H9 (cell line): ENCODE measurements around the gene EXOC2. TPM values are rescaled to one million over a fixed set of nuclear protein-coding genes. Genes with fewer than 3 reads are reported as not detected.

Experiments used
- DNase-seq: peaks from one replicate; pipeline ENCODE4 v3.0.0-alpha.2; 2017
- H2AFZ ChIP-seq: one replicate; pipeline ENCODE4 v1.6.1; 2013; ENCODE audit warnings: mild to moderate bottlenecking, low read length, control low read depth, moderate library complexity
- H2AK5ac ChIP-seq: 2 replicates; pipeline ENCODE4 v1.6.1; 2013; ENCODE audit warnings: low read length, control low read depth, mixed read lengths; ENCODE audit not compliant: insufficient read length
- H2BK120ac ChIP-seq: one replicate; pipeline ENCODE4 v1.6.1; 2013; ENCODE audit warnings: low read depth, mild to moderate bottlenecking, low read length, control low read depth, inconsistent platforms; ENCODE audit not compliant: poor library complexity, severe bottlenecking
- H2BK12ac ChIP-seq: 2 replicates; pipeline ENCODE4 v1.6.1; 2013; ENCODE audit warnings: low read length, control low read depth, mixed read lengths, low read depth; ENCODE audit not compliant: insufficient read length
- H2BK15ac ChIP-seq: 2 replicates; pipeline ENCODE4 v1.6.1; 2013; ENCODE audit warnings: low read depth, low read length, control low read depth
- H2BK20ac ChIP-seq: one replicate; pipeline ENCODE4 v1.6.1; 2013; ENCODE audit warnings: low read depth, mild to moderate bottlenecking, low read length, control low read depth, inconsistent platforms; ENCODE audit not compliant: poor library complexity, severe bottlenecking
- H2BK5ac ChIP-seq: 2 replicates; pipeline ENCODE4 v1.6.1; 2013; ENCODE audit warnings: low read length, control low read depth, mixed read lengths; ENCODE audit not compliant: insufficient read length
- H3K14ac ChIP-seq: 2 replicates; pipeline ENCODE4 v1.6.1; 2013; ENCODE audit warnings: low read length, control low read depth; ENCODE audit not compliant: insufficient read depth
- H3K18ac ChIP-seq: 2 replicates; pipeline ENCODE4 v1.6.1; 2013; ENCODE audit warnings: low read depth, mild to moderate bottlenecking, mixed read lengths, low read length, control low read depth; ENCODE audit not compliant: insufficient read length
- H3K23ac ChIP-seq: 2 replicates; pipeline ENCODE4 v1.6.1; 2013; ENCODE audit warnings: low read length, control low read depth, mixed read lengths, low read depth; ENCODE audit not compliant: insufficient read length
- H3K23me2 ChIP-seq: 2 replicates; pipeline ENCODE4 v1.6.1; 2013; ENCODE audit warnings: low read depth, mild to moderate bottlenecking, mixed read lengths, low read length, control low read depth; ENCODE audit not compliant: insufficient read length, poor library complexity, severe bottlenecking
- H3K27ac ChIP-seq: 2 replicates; pipeline ENCODE4 v1.5.1; 2013; ENCODE audit warnings: low read length, control low read depth, mixed read lengths, low read depth; ENCODE audit not compliant: insufficient read length
- H3K27me3 ChIP-seq: 2 replicates; pipeline ENCODE4 v1.6.1; 2013; ENCODE audit warnings: low read length, control low read depth, inconsistent platforms; ENCODE audit not compliant: insufficient read depth
- H3K4ac ChIP-seq: 2 replicates; pipeline ENCODE4 v1.6.1; 2013; ENCODE audit warnings: low read depth, mild to moderate bottlenecking, control low read depth, inconsistent platforms, low read length, moderate library complexity
- H3K4me1 ChIP-seq: 2 replicates; pipeline ENCODE4 v1.6.1; 2013; ENCODE audit warnings: low read length, control low read depth, inconsistent platforms; ENCODE audit not compliant: insufficient read depth
- H3K4me2 ChIP-seq: 2 replicates; pipeline ENCODE4 v1.6.1; 2013; ENCODE audit warnings: low read length, control low read depth, mixed read lengths; ENCODE audit not compliant: insufficient read length, insufficient read depth
- H3K56ac ChIP-seq: 2 replicates; pipeline ENCODE4 v1.6.1; 2013; ENCODE audit warnings: low read depth, mild to moderate bottlenecking, mixed read lengths, low read length, control low read depth; ENCODE audit not compliant: insufficient read length
- H3K79me1 ChIP-seq: 2 replicates; pipeline ENCODE4 v1.6.1; 2013; ENCODE audit warnings: low read depth, mild to moderate bottlenecking, moderate library complexity, low read length, control low read depth, inconsistent platforms; ENCODE audit not compliant: insufficient read depth, poor library complexity, severe bottlenecking
- H3K79me2 ChIP-seq: 2 replicates; pipeline ENCODE4 v1.6.1; 2013; ENCODE audit warnings: low read length, control low read depth, inconsistent platforms; ENCODE audit not compliant: insufficient read depth
- H3K9ac ChIP-seq: 2 replicates; pipeline ENCODE4 v1.6.1; 2013; ENCODE audit warnings: low read length, control low read depth, mixed read lengths; ENCODE audit not compliant: insufficient read length; ENCODE audit errors: extremely low read depth
- H3K9me3 ChIP-seq: one replicate; pipeline ENCODE4 v1.6.1; 2013; ENCODE audit warnings: low read depth, low read length, inconsistent platforms; ENCODE audit not compliant: control insufficient read depth
- H3T11ph ChIP-seq: one replicate; pipeline ENCODE4 v1.6.1; 2013; ENCODE audit warnings: mild to moderate bottlenecking, low read length, control low read depth, inconsistent platforms
- H4K20me1 ChIP-seq: one replicate; pipeline ENCODE4 v1.6.1; 2013; ENCODE audit not compliant: control insufficient read depth, insufficient read length, insufficient read depth
- H4K5ac ChIP-seq: 2 replicates; pipeline ENCODE4 v1.6.1; 2013; ENCODE audit warnings: low read depth, mild to moderate bottlenecking, mixed read lengths, low read length, control low read depth; ENCODE audit not compliant: insufficient read length
- H4K8ac ChIP-seq: replicated peaks from 2 replicates; pipeline ENCODE4 v1.6.1; 2013; ENCODE audit warnings: low read length, control low read depth, mixed read lengths, low read depth; ENCODE audit not compliant: insufficient read length
- H4K91ac ChIP-seq: 2 replicates; pipeline ENCODE4 v1.6.1; 2013; ENCODE audit warnings: low read depth, mild to moderate bottlenecking, moderate library complexity, mixed read lengths, low read length, control low read depth; ENCODE audit not compliant: insufficient read length
- H3K27ac Mint-ChIP-seq, 3 experiments: 2 replicates in 2 of 3; 3 replicates in 1 of 3; pipeline ENCODE4 v1.8.0; 2020 to 2021; ENCODE audit warnings: mixed read lengths in 3 of 3, mild to moderate bottlenecking in 1 of 3, moderate library complexity in 1 of 3
- H3K27me3 Mint-ChIP-seq: 2 replicates; pipeline ENCODE4 v1.8.0; 2021; ENCODE audit warnings: low read depth, mild to moderate bottlenecking, moderate library complexity, mixed read lengths
- H3K36me3 Mint-ChIP-seq, 3 experiments: 2 replicates in 2 of 3; 3 replicates in 1 of 3; pipeline ENCODE4 v1.8.0; 2020 to 2021; ENCODE audit warnings: low read depth in 3 of 3, mixed read lengths in 3 of 3; ENCODE audit not compliant: insufficient read depth in 1 of 3
- H3K4me1 Mint-ChIP-seq, 2 experiments: 2 replicates each; pipeline ENCODE4 v1.8.0; 2020; ENCODE audit warnings: mixed read lengths in 2 of 2
- H3K4me3 Mint-ChIP-seq, 2 experiments: 2 replicates in 1 of 2; 3 replicates in 1 of 2; pipeline ENCODE4 v1.8.0; 2020 to 2021; ENCODE audit warnings: mild to moderate bottlenecking in 2 of 2, mixed read lengths in 2 of 2, moderate library complexity in 1 of 2
- H3K9me3 Mint-ChIP-seq, 2 experiments: 2 replicates in 1 of 2; 3 replicates in 1 of 2; pipeline ENCODE4 v1.8.0; 2020; ENCODE audit warnings: mild to moderate bottlenecking in 2 of 2, mixed read lengths in 2 of 2, moderate library complexity in 1 of 2
- CTCF ChIP-seq: fragments of 200-600 bp; sonication (generic); conservative IDR thresholded peaks from 3 replicates; pipeline ENCODE4 v1.8.0; 2021; ENCODE audit warnings: antibody characterized with exemption, mild to moderate bottlenecking
- WGBS: extraction: QIAGEN DNeasy Blood & Tissue Kit; methylation state at CpG from one replicate; pipeline ENCODE4 v1.1.7; 2013; ENCODE audit warnings: missing lambda C conversion rate, low lambda C conversion rate, mixed read lengths; ENCODE audit not compliant: insufficient read length; ENCODE audit errors: extremely low coverage; 5-methylcytosine and 5-hydroxymethylcytosine counted together
- total RNA-seq: library from RNA; stranded (reverse); gene quantifications from 2 replicates; pipeline ENCODE4 v1.2.1, GENCODE V29; 2021

Gene EXOC2
- total RNA-seq, 1 experiment from 2014 or later = 29.9 TPM

- Histone ChIP-seq H3K4me1 (no peaks in the 10 kb centered on the region; the same call in 1 of the 2 replicates), H3K18ac (no peak overlapping the region), H3K79me2 (no peaks in the 10 kb centered on the region), H2BK5ac (no peak overlapping the region), H4K20me1 (no peaks in the 10 kb centered on the region), H3K27ac (no peak overlapping the region), H4K8ac (no peak overlapping the region), H3T11ph (no peak overlapping the region), H3K14ac (no peak overlapping the region), H3K23ac (no peak overlapping the region), H4K91ac (no peak overlapping the region), H3K4ac (no peak overlapping the region), H3K79me1 (no peaks in the 10 kb centered on the region), H3K4me2 (no peak overlapping the region), H2BK12ac (no peak overlapping the region), H3K9me3 (no peaks in the 10 kb centered on the region), H2AFZ (no peak overlapping the region), H2AK5ac (no peak overlapping the region), H3K23me2 (no peaks in the 10 kb centered on the region), H2BK20ac (no peak overlapping the region), H2BK120ac (no peak overlapping the region), H4K5ac (no peak overlapping the region), H3K9ac (no peak overlapping the region), H3K56ac (no peak overlapping the region), H3K27me3 (no peaks in the 10 kb centered on the region), H2BK15ac (no peak overlapping the region)
- H3K9me3 Mint-ChIP-seq = no peaks in the 10 kb centered on the region
- no peak for TF ChIP-seq CTCF
- H3K27me3 Mint-ChIP-seq = no peaks in the 10 kb centered on the region
- H3K4me1 Mint-ChIP-seq = peaks cover 5 to 8% of the 10 kb centered on the region in 2 experiments
- WGBS = no CpG with 5 or more reads among the region's 1 CpG
- H3K36me3 Mint-ChIP-seq = no peaks in the 10 kb centered on the region
- no peak overlapping the region for H3K27ac Mint-ChIP-seq
- DNase-seq = no peak
- H3K4me3 Mint-ChIP-seq = no peak overlapping the region
These were observed 185.9 kb downstream of the EXOC2 start for GRCh38 chr6:506920-507622.
